WTC11 (cell line): ENCODE data around the gene SFTA2. TPM values are rescaled to one million over a fixed set of nuclear protein-coding genes. Genes with fewer than 3 reads are reported as not detected.
A peak's percentile ranks its signal among the peaks of the same experiment; 100 is the strongest.

Source experiments
- AR ChIP-seq: fragments of 250-450 bp; sonication (Bioruptor Pico); IDR thresholded peaks from 2 replicates; pipeline ENCODE4 v1.9.0; 2021; ENCODE audit warnings: mild to moderate bottlenecking
- CBFB ChIP-seq: sonication (generic); formaldehyde crosslinking; IDR thresholded peaks from 2 replicates; pipeline ENCODE4 v1.8.1; 2022; ENCODE audit warnings: mild to moderate bottlenecking, low read depth, missing genetic modification reagents
- CREB1 ChIP-seq: sonication (generic); formaldehyde crosslinking; IDR thresholded peaks from 2 replicates; pipeline ENCODE4 v1.8.0; 2023; ENCODE audit warnings: mild to moderate bottlenecking, missing genetic modification reagents
- CREM ChIP-seq: sonication (generic); formaldehyde crosslinking; IDR thresholded peaks from 2 replicates; pipeline ENCODE4 v1.8.1; 2022; ENCODE audit warnings: mild to moderate bottlenecking, missing genetic modification reagents, moderate library complexity
- E2F1 ChIP-seq: sonication (generic); formaldehyde crosslinking; IDR thresholded peaks from 2 replicates; pipeline ENCODE4 v1.8.0; 2022; ENCODE audit warnings: mild to moderate bottlenecking, missing genetic modification reagents
- E2F5 ChIP-seq: sonication (generic); formaldehyde crosslinking; IDR thresholded peaks from 2 replicates; pipeline ENCODE4 v1.8.1; 2022; ENCODE audit warnings: mild to moderate bottlenecking, moderate library complexity, missing genetic modification reagents
- ETV6 ChIP-seq: sonication (generic); formaldehyde crosslinking; IDR thresholded peaks from 2 replicates; pipeline ENCODE4 v1.8.1; 2022; ENCODE audit warnings: mild to moderate bottlenecking, missing genetic modification reagents
- FOXK1 ChIP-seq: sonication (generic); formaldehyde crosslinking; IDR thresholded peaks from 2 replicates; pipeline ENCODE4 v1.8.0; 2022; ENCODE audit warnings: mild to moderate bottlenecking, moderate library complexity, missing genetic modification reagents
- FOXP1 ChIP-seq: sonication (generic); formaldehyde crosslinking; IDR thresholded peaks from 2 replicates; pipeline ENCODE4 v1.8.0; 2022; ENCODE audit warnings: missing genetic modification reagents, mild to moderate bottlenecking, moderate library complexity, borderline replicate concordance
- JAZF1 ChIP-seq: fragments of 250-450 bp; sonication (Bioruptor Pico); IDR thresholded peaks from 2 replicates; pipeline ENCODE4 v1.9.0; 2021; ENCODE audit warnings: moderate library complexity, mild to moderate bottlenecking, inconsistent platforms
- MLX ChIP-seq: sonication (generic); formaldehyde crosslinking; IDR thresholded peaks from 2 replicates; pipeline ENCODE4 v1.8.1; 2023; ENCODE audit warnings: mild to moderate bottlenecking, missing genetic modification reagents, moderate library complexity
- MXD4 ChIP-seq: fragments of 250-450 bp; sonication (Bioruptor Pico); IDR thresholded peaks from 2 replicates; pipeline ENCODE4 v1.8.0; 2021; ENCODE audit warnings: mild to moderate bottlenecking, moderate library complexity, borderline replicate concordance
- MYBL2 ChIP-seq: sonication (generic); formaldehyde crosslinking; IDR thresholded peaks from 2 replicates; pipeline ENCODE4 v1.8.1; 2023; ENCODE audit warnings: mild to moderate bottlenecking, moderate library complexity, missing genetic modification reagents
- NFATC4 ChIP-seq: fragments of 250-450 bp; sonication (Bioruptor Pico); IDR thresholded peaks from 2 replicates; pipeline ENCODE4 v1.9.0; 2021; ENCODE audit warnings: mild to moderate bottlenecking
- PRDM15 ChIP-seq: sonication (generic); formaldehyde crosslinking; IDR thresholded peaks from 2 replicates; pipeline ENCODE4 v1.8.0; 2022; ENCODE audit warnings: missing genetic modification reagents
- SP1 ChIP-seq: sonication (generic); formaldehyde crosslinking; conservative IDR thresholded peaks from 2 replicates; pipeline ENCODE4 v1.8.1; 2022; ENCODE audit warnings: missing genetic modification reagents
- STAT6 ChIP-seq: sonication (generic); formaldehyde crosslinking; conservative IDR thresholded peaks from 2 replicates; pipeline ENCODE4 v1.8.1; 2023; ENCODE audit warnings: mild to moderate bottlenecking, low read depth, missing genetic modification reagents, moderate library complexity
- TEAD1 ChIP-seq: sonication (generic); formaldehyde crosslinking; IDR thresholded peaks from 2 replicates; pipeline ENCODE4 v1.8.0; 2022; ENCODE audit warnings: mild to moderate bottlenecking, missing genetic modification reagents
- TP53 ChIP-seq: sonication (generic); formaldehyde crosslinking; IDR thresholded peaks from 2 replicates; pipeline ENCODE4 v1.8.1; 2023; ENCODE audit warnings: mild to moderate bottlenecking, missing genetic modification reagents
- USF1 ChIP-seq: sonication (generic); formaldehyde crosslinking; IDR thresholded peaks from 2 replicates; pipeline ENCODE4 v1.8.0; 2022; ENCODE audit warnings: mild to moderate bottlenecking, missing genetic modification reagents
- ZNF232 ChIP-seq: sonication (generic); formaldehyde crosslinking; IDR thresholded peaks from 2 replicates; pipeline ENCODE4 v1.8.0; 2022; ENCODE audit warnings: mild to moderate bottlenecking, missing genetic modification reagents
- ZNF263 ChIP-seq: sonication (generic); formaldehyde crosslinking; IDR thresholded peaks from 2 replicates; pipeline ENCODE4 v1.8.1; 2022; ENCODE audit warnings: low read depth, mild to moderate bottlenecking, moderate library complexity, missing genetic modification reagents
- ZNF317 ChIP-seq: sonication (generic); formaldehyde crosslinking; IDR thresholded peaks from 2 replicates; pipeline ENCODE4 v1.8.1; 2023; ENCODE audit warnings: low read depth, mild to moderate bottlenecking, moderate library complexity, missing genetic modification reagents, borderline replicate concordance
- ZNF423 ChIP-seq: fragments of 250-450 bp; sonication (Bioruptor Pico); IDR thresholded peaks from 2 replicates; pipeline ENCODE4 v2.1.2; 2022; ENCODE audit warnings: mild to moderate bottlenecking, moderate library complexity
- total RNA-seq: library from RNA; stranded (reverse); gene quantifications from 3 replicates; pipeline ENCODE4 v1.2.3, GENCODE V29; 2021

The SFTA2 gene
- total RNA-seq, 1 experiment from 2014 or later: not detected

GRCh38 chr6:30907758-30908591 is 24.0 kb downstream of the SFTA2 start, which contains the start of gene GTF2H4 (continued):
- no peak for TF ChIP-seq NFATC4 (CRISPR knock-in tag)
- peak; percentile 88 for TF ChIP-seq SP1 (CRISPR knock-in tag)
- peak; percentile 55; the same call in 1 of the 2 replicates for TF ChIP-seq FOXK1
- TF ChIP-seq MLX: no peak
- peak; percentile 27; the same call in 1 of the 2 replicates for TF ChIP-seq ETV6 (CRISPR knock-in tag)
- TF ChIP-seq ZNF317: no peak
- TF ChIP-seq MYBL2 (CRISPR knock-in tag): no peak
- peak; percentile 59; the same call in 1 of the 2 replicates for TF ChIP-seq TEAD1
- no peak for TF ChIP-seq ZNF263 (CRISPR knock-in tag)
- no peak for TF ChIP-seq FOXP1 (CRISPR knock-in tag)
- TF ChIP-seq ZNF232 (CRISPR knock-in tag): no peak
- no peak for TF ChIP-seq STAT6
- TF ChIP-seq JAZF1: no peak
- no peak for TF ChIP-seq CREB1 (CRISPR knock-in tag)
- TF ChIP-seq AR: no peak
- TF ChIP-seq MXD4 (CRISPR knock-in tag): no peak
- TF ChIP-seq E2F1 (CRISPR knock-in tag): no peak
- no peak for TF ChIP-seq CREM
- TF ChIP-seq CBFB: no peak
- no peak for TF ChIP-seq ZNF423 (CRISPR knock-in tag)
- no peak for TF ChIP-seq USF1 (CRISPR knock-in tag)
- no peak for TF ChIP-seq E2F5 (CRISPR knock-in tag)
- no peak for TF ChIP-seq PRDM15 (CRISPR knock-in tag)
- no peak for TF ChIP-seq TP53 (CRISPR knock-in tag)
